Panc1 (cell line): Measurements from ENCODE around the gene MED17. TPM values are rescaled to one million over a fixed set of nuclear protein-coding genes. Genes with fewer than 3 reads are reported as not detected.

Source experiments
- ATAC-seq: fragments of 200-7000 bp; cut with Tn5 transposase; 2 replicates; pipeline ENCODE4 v1.9.1; 2020; ENCODE audit warnings: mild to moderate bottlenecking, moderate library complexity
- BruUV-seq: library from RNA; stranded (reverse); fragments of 400-500 nt; replicated peaks from 2 replicates; lab custom pipeline; 2021; lab: Mats Ljungman, UMichigan
- CTCF ChIA-PET: fragments of 300-600 bp; sonication (Branson Sonifier 250); formaldehyde crosslinking; loops from one replicate; lab custom pipeline; 2022; ENCODE audit warnings: antibody characterized with exemption; lab: Charles Lee
- POLR2A ChIA-PET: fragments of 300-600 bp; sonication (Branson Sonifier 250); formaldehyde crosslinking; loops from one replicate; lab custom pipeline; 2022; ENCODE audit warnings: antibody characterized with exemption; lab: Charles Lee
- DNase-seq: peaks from one replicate; pipeline ENCODE4 v3.0.0-alpha.2; 2010; ENCODE audit warnings: low read depth, low spot score
- H3K27ac ChIP-seq: 2 replicates; pipeline ENCODE4 v1.5.1; 2011; ENCODE audit warnings: mild to moderate bottlenecking, low read length, inconsistent platforms
- H3K27me3 ChIP-seq: fragments of 200-500 bp; sonication (Bioruptor generic); 2 replicates; pipeline ENCODE4 v1.6.0; 2014; ENCODE audit warnings: low read length, inconsistent platforms; ENCODE audit not compliant: control insufficient read depth, insufficient read depth
- H3K36me3 ChIP-seq: fragments of 200-500 bp; sonication (Bioruptor generic); 2 replicates; pipeline ENCODE4 v1.5.1; 2014; ENCODE audit warnings: inconsistent platforms, mild to moderate bottlenecking, low read length, moderate library complexity; ENCODE audit not compliant: control insufficient read depth, insufficient read depth
- H3K4me1 ChIP-seq: 2 replicates; pipeline ENCODE4 v1.5.1; 2011; ENCODE audit warnings: inconsistent platforms, mild to moderate bottlenecking, low read length, moderate library complexity; ENCODE audit not compliant: control insufficient read depth, insufficient read depth
- H3K4me3 ChIP-seq, 2 experiments: 2 replicates each; pipeline ENCODE4 v1.5.1; 2011 to 2012; ENCODE audit warnings: low read depth in 2 of 2, low read length in 2 of 2, mild to moderate bottlenecking in 2 of 2, inconsistent platforms in 1 of 2, moderate library complexity in 1 of 2
- H3K9me3 ChIP-seq: fragments of 200-500 bp; sonication (Bioruptor generic); 2 replicates; pipeline ENCODE4 v1.5.1; 2014; ENCODE audit warnings: low read depth, mild to moderate bottlenecking, inconsistent platforms, low read length, moderate library complexity; ENCODE audit not compliant: control insufficient read depth, insufficient read depth
- CTCF ChIP-seq: fragments of 450-650 bp; IDR thresholded peaks from 2 replicates; pipeline ENCODE4 v1.5.1; 2017; ENCODE audit warnings: mild to moderate bottlenecking
- POLR2AphosphoS5 ChIP-seq: IDR thresholded peaks from 2 replicates; pipeline ENCODE4 v1.6.1; 2012; ENCODE audit warnings: mild to moderate bottlenecking, low read depth, low read length, moderate library complexity
- REST ChIP-seq, 2 experiments: IDR thresholded peaks; 2 replicates each; pipeline ENCODE4 v1.6.1; 2011 to 2012; ENCODE audit warnings: low read depth in 2 of 2, control low read depth in 1 of 2, low read length in 1 of 2, mild to moderate bottlenecking in 1 of 2, moderate library complexity in 1 of 2; ENCODE audit not compliant: insufficient read depth in 1 of 2
- SIN3A ChIP-seq: IDR thresholded peaks from 2 replicates; pipeline ENCODE4 v1.6.1; 2012; ENCODE audit warnings: low read depth, mild to moderate bottlenecking, low read length, moderate library complexity, borderline replicate concordance; ENCODE audit not compliant: insufficient read depth
- TCF7L2 ChIP-seq: IDR thresholded peaks from 2 replicates; pipeline ENCODE4 v1.6.1; 2011; ENCODE audit warnings: mild to moderate bottlenecking, low read depth, low read length, inconsistent platforms
- in situ Hi-C: cut with HindIII; loops from 2 replicates; pipeline ENCODE4 v1.10.0; 2016; ENCODE audit warnings: low sequenced_read_pairs, low pct_unique_long_range_greater_than_20kb
- intact Hi-C: fragments of 100-400 bp; cut with micrococcal nuclease; formaldehyde crosslinking; loops from one replicate; pipeline ENCODE4 v1.10.0; 2022; ENCODE audit not compliant: unreplicated experiment
- total RNA-seq: library from RNA; stranded (reverse); gene quantifications from one replicate; pipeline ENCODE4 v1.2.1, GENCODE V29; 2021; ENCODE audit not compliant: unreplicated experiment

MED17 gene
- total RNA-seq, 1 experiment from 2014 or later: 52.4 TPM

GRCh38 chr11:93813974-93814373, 29.9 kb downstream of the MED17 start:
- no peak overlapping the region for H3K4me3 ChIP-seq
- DNase-seq (no peak), ATAC-seq (no peak)
- no peaks in the 10 kb centered on the region for H3K9me3 ChIP-seq
- H3K27me3 ChIP-seq: no peaks in the 10 kb centered on the region
- in situ Hi-C loops (no loop called here), intact Hi-C loops (no loop called here)
- TF ChIP-seq SIN3A (no peak), POLR2AphosphoS5 (no peak), REST (IDR thresholded peaks at IDR 0.05; ENCODE audit: insufficient read depth in 1 of 2, low read depth in 2 of 2, low read length in 1 of 2) (no peak), CTCF (no peak), TCF7L2 (no peak)
- H3K36me3 ChIP-seq: peaks cover 35% of the 10 kb centered on the region
- BruUV-seq: no TSS peak
- H3K4me1 ChIP-seq: no peaks in the 10 kb centered on the region
- no peak overlapping the region for H3K27ac ChIP-seq
- ChIA-PET CTCF (no interaction called here), POLR2A (no interaction called here)

GRCh38 chr11:93814966-93815633, 31.0 kb downstream of the MED17 start:
- intact Hi-C loops: no loop called here
- H3K27me3 ChIP-seq: no peaks in the 10 kb centered on the region
- in situ Hi-C loops: no loop called here
- CTCF ChIA-PET: no interaction called here
- no peak for DNase-seq
- POLR2A ChIA-PET: no interaction called here
- H3K4me3 ChIP-seq: no peak overlapping the region
- no peak overlapping the region for H3K27ac ChIP-seq
- no peak for ATAC-seq
- H3K9me3 ChIP-seq: no peaks in the 10 kb centered on the region
- BruUV-seq: no TSS peak
- TF ChIP-seq CTCF (no peak), REST (IDR thresholded peaks at IDR 0.05; ENCODE audit: insufficient read depth in 1 of 2, low read depth in 2 of 2, low read length in 1 of 2) (no peak), POLR2AphosphoS5 (no peak), TCF7L2 (no peak), SIN3A (no peak)
- H3K4me1 ChIP-seq: no peaks in the 10 kb centered on the region
- H3K36me3 ChIP-seq: peaks cover 25% of the 10 kb centered on the region
